Breast epithelium (tissue), 3 donors: ENCODE measurements around the gene UNK.
A peak's percentile ranks its signal among the peaks of the same experiment; 100 is the strongest.

ENCODE experiments used
- POLR2AphosphoS5 ChIP-seq, 3 donors: sonication (generic); formaldehyde crosslinking; IDR thresholded peaks; one replicate each; pipeline ENCODE4 v1.6.1; 2017; ENCODE audit warnings: antibody characterized with exemption in 3 of 3
- TF ChIP-seq, protein P1 (sequence below), 3 donors: fragments of 450-650 bp; IDR thresholded peaks; one replicate each; pipeline ENCODE4 v1.5.1; 2016 to 2017; ENCODE audit warnings: antibody characterized with exemption in 3 of 3, mild to moderate bottlenecking in 3 of 3, moderate library complexity in 3 of 3

- TF ChIP-seq, protein P1, sequence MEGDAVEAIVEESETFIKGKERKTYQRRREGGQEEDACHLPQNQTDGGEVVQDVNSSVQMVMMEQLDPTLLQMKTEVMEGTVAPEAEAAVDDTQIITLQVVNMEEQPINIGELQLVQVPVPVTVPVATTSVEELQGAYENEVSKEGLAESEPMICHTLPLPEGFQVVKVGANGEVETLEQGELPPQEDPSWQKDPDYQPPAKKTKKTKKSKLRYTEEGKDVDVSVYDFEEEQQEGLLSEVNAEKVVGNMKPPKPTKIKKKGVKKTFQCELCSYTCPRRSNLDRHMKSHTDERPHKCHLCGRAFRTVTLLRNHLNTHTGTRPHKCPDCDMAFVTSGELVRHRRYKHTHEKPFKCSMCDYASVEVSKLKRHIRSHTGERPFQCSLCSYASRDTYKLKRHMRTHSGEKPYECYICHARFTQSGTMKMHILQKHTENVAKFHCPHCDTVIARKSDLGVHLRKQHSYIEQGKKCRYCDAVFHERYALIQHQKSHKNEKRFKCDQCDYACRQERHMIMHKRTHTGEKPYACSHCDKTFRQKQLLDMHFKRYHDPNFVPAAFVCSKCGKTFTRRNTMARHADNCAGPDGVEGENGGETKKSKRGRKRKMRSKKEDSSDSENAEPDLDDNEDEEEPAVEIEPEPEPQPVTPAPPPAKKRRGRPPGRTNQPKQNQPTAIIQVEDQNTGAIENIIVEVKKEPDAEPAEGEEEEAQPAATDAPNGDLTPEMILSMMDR (IDR thresholded peaks at IDR 0.05), result peak in 1 of 3 donors; percentile 1
- TF ChIP-seq POLR2AphosphoS5 (IDR thresholded peaks at IDR 0.05), result peak; percentile 96 to 98 (median 96)
Measured at GRCh38 chr17:75785016-75785890, 647 bp downstream of the UNK start.
